HG03342 (cell line): ENCODE measurements around the gene NUP98.

ENCODE experiments used
- ATAC-seq: cut with Tn5 transposase; IDR thresholded peaks from one replicate; pipeline ENCODE4 v1.9.1; 2021; ENCODE audit warnings: mild to moderate bottlenecking, moderate library complexity; ENCODE audit not compliant: unreplicated experiment

NUP98 gene

DNA sequence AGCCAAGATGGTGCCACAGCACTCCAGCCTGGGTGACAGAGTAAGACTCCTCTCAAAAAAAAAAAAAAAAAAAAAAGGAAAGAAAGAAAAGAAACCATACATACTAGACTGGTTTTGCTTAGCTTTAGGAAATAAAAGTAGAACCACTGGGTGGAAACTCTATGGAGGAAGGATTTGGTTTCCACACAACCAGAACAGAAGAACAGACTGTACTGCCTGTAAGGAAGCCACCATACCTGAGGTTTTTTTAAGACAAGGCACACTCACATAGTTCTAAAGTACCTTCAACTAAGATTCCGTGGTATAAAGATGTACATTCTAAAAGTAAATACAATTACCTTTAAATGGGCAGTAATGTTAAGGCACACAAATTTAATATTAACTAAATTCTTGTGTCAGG is 58.6 kb downstream of the NUP98 start:
- no peak for ATAC-seq

DNA sequence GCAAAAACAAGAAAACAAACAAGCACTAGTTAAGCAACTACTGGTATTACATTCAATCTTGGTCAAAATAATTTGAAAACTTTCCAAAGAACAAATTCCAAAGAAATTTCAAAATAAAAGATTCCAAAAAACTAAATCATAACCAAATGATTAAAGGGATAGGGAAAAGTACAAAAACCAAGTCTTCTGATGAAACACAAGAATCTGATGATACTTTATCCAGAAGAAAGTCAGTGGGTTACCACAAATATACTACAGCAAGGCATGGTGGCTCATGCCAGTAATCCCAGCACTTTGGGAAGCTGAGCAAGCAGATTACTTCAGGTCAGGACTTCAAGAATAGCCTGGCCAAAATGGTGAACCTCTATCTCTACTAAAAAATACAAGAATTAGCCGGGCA is 59.1 kb downstream of the NUP98 start:
- no peak for ATAC-seq

DNA sequence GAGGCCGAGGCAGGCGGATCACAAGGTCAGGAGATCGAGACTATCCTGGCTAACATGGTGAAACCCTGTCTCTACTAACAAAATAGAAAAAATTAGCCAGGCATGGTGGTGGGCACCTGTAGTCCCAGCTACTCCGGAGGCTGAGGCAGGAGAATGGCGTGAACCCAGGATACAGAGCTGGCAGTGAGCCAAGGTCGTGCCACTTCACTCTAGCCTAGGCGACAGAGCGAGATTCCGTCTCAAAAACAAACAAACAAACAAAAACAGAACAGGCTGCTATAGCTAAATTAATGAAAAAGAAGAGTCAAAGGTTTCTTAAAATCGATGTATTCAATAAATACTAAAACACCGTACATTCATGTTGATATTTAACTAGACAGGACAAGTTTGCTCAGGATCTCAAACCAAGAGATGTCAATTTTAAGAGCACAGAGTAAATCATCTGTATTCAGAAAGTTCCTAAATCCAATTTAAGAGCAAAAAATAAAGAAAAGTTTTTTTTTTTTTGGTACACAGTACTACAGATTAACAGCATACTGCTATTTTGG is 59.9 kb downstream of the NUP98 start:
- no peak for ATAC-seq

DNA sequence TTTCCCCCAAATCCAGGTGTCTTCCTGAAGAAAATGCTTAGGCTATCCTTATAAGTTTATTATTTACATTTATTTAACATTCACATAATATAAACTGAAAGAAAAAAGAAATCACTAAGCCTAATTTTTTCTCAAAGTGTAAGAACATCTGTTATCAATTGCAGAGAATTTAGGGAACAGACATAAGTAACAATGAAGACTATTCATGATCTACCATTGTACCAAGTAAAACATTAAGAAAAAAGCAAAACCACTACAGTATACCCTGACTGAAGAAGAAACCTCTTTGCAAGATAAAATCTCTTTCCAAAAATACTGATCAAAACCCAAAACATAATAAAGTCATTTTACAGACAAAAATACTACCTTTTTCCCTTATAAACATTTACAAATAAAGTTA is 60.5 kb downstream of the NUP98 start:
- no peak for ATAC-seq

DNA sequence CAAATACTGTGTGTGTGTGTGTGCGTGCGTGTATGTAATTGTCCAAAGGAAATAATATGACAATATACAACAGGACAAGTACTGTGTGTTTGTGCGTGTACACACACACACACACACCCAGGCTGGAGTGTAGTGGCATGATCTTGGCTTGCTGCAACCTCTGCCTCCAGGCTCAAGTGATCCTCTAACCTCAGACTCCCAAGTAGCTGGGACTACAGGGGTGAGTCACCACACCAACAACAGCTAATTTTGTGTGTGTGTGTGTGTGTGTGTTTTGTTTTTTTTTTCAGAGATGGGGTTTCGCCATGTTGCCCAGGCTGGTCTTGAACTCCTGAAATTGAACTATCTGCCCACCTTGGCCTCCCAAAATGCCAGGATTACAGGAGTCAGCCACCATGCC is 61.5 kb downstream of the NUP98 start:
- no peak for ATAC-seq

DNA sequence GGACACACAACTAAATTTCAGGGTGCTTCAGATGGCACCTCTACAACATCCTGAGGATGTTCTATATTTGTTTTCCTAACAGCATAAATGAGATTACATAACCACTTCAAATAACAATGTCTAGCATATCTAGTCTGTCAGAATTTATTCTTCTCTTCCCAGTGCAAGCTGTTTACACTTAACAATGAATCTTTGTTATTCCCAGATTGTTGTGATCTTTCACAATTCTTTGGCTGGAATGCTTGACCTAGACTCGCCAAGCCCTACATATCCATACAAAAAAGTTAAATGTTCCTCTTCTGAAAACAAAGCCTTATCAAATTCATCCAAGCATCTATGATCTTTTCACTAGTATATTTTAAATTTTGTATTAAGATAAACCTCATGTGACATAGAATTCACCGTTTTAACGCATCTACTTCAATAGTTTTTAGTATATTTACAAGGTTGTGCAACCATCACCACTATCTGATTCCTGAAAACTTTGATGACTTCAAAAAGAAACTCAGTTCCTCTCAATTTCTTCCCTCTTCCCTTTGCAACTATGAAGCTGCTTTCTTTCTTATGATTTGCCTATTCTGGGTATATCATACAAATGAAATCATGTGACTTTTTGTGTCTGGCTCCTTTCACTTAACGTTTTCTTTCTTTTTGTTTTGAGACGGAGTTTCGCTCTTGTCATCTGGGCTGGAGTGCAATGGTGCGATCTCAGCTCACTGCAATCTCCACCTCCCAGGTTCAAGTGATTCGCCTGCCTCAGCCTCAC is 64.5 kb downstream of the NUP98 start:
- ATAC-seq = no peak

DNA sequence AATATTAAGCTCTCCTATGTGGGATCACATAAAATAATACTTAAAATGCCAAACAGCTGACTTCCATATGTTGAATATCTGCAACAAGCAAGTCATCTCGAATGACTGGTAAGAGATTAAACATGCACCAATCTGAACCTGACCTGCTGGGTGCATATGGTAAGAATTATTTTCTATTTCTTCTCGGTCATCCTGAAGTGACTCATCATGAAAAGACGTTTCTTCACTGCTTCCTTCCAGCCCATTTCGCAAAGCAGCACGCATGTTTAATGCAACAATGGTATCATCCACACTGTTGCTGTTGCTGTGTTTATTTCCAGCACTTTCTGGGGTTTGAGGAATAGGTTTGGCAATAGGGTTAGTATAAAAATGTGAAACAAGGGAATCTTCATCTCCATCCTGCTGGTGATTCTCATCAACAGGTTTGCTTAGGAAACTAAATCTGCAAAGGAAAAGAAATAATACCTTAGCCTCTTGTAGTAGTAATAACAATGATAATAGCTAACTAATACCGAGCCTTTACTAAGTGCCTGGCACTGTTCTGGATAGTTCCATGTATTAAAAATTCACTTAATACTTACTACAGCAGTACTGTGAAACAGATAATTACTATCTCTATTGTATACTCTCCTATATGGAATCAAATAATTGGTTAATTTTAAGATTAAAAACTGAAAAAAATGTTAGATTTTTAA is 74.2 kb downstream of the NUP98 start:
- no peak for ATAC-seq

DNA sequence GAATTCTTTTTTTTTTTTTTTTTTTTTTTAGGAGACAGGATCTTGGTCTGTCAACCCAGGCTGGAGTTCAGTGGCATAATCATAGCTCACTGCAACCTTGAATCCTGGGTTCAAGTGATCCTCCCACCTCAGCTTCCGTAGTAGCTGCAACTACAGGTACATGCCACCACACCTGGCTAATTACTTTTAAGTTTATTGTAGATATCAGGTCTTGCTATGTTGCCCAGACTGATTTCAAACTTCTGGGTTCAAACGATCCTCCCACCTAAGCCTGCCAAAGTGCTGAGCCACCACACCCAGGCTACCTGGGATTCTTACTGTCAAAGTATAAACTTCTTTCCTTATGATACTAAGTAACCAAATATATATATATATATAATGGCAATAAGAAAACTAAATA is 75.3 kb downstream of the NUP98 start:
- no peak for ATAC-seq

DNA sequence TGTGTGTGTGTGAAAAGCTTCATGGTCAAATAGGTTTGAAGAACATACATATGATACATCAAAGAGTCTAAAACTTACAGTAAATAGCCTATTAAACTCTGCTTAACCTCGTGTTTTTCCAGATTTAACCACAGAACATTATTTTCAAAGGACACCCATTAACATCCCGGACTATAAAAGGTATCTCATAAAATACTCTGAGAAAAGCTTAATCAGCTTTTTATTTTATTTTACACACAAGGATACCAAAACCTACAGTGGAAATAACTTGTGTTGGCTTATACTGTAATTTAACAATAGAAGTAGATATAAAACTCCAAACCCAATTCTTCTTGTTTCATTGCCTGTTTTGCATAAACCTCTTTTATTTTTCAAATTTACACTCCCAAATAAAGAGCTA is 76.4 kb downstream of the NUP98 start:
- no peak for ATAC-seq

DNA sequence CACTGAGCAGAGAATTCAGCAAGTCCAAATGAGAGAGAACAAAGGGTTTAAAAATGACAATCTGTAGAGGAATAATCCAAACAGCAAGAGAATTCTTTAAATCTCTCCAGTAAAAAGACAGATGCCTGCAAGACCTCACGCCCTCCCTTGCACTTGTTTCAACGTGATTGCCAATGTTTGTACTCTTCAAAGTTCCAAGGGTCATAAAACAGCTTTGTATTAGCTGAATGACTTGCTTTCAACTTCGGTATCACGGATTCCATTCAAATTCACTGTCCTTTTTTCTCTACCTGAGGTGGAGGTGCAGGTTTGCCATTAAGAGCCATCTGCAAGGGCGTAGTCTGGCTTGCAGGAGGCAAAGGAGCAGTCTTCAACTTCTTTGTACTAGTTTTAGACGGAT is 85.1 kb downstream of the NUP98 start:
- ATAC-seq = no peak

DNA sequence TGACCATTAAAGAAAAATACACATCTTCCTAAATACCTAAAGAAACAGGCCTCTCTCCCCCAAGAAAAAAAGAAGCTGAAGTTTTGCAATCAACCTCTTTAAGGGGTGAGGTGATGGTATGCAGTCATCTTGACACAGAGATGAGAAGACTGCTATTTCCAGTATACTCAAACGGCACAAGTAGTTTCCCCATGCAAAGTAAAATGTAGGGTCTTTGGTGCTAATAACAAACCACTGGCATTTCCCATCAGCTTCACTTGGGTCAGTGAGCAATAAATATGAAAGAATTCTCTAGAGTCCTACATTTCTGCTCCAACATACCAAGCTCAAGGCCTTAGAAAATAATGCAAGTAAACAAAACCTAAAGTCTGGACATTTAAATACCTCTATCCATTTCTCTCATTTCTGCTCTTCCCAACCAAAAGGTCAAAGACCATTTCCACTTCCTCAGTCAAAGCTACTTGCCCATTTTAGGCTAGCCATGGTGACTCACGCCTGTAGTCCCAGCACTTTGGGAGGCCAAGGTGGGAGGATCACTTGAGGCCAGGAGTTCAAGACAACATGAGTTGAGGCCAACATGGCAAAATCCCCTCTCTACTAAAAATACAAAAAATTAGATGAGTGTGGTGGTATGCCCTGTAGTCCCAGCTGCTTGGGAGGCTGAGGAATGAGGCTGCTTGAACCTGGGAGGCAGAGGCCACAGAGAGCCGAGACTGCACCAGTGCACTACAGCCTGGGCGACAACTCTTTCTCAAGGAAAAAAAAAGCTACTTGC is 86.7 kb downstream of the NUP98 start:
- ATAC-seq = no peak

DNA sequence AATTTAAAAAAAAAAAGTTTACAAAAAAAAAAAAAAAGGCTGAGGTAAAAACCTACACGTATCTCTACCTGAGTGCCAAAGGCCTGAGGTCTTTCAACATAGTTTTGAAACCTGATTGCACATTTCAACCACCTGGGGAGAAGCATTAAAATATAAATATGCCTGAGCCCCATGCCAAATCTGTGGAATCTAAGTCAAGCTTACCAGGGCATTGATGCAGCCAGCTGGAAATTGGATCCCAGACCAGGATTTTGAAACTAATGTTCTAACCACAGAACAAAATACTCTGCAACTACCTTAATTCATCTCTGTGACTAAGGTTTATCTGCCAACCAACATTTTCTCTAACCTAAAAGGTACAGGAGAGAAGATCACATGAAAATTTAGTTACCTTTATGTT is 87.4 kb downstream of the NUP98 start:
- ATAC-seq = no peak

DNA sequence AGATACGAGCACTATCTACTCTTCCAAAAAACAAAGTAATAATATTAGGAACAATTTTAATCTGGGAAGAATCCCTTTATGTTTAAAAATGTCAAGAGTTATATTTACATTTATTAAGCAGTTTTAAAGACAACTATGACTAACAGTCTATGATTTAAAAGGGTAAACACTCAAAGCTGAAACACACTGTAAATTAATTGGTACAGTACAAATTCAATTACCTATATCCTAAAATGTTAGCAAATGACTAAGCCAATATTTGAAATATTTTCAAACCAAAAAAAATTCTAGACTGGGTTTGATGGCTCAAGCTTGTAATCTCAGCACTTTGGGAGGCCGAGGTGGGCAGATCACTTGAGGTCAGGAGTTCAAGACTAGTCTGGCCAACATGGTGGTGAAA is 90.2 kb downstream of the NUP98 start:
- ATAC-seq = no peak

DNA sequence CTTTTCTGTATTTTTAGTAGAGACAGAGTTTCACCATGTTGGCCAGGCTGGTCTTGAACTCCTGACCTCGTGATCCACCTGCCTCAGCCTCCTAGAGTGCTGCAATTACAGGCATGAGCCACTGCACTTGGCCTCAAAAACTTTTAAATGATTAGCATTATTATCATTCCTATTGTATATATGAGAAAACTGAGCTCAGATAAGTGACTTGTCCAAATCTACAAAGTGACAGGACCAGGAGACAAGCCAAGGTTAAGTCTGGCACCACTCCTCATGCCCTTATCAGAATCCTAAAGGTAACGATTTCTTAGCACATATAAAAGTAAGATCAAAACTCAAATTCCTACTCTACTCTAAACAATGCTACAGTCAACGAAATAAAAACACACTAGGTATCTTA is 94.0 kb downstream of the NUP98 start:
- ATAC-seq = no peak

DNA sequence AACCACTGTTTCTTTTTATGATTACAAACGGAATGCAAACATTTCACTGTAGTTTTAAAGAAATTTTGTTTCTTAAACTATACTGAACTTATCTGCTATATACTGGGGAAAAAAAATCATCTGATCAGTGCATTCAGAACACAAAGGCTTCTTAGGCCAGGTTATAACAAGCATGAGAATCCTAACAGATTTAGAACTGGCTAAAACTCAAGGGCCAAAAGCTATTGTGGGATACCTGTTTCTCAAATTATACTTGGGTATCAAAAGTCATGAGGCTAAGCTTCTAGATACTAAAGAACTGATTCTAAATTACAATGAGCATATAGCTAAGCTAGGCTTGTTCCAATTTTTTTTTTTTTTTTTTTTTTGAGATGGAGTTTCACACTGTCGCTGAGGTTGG is 96.4 kb downstream of the NUP98 start:
- no peak for ATAC-seq

DNA sequence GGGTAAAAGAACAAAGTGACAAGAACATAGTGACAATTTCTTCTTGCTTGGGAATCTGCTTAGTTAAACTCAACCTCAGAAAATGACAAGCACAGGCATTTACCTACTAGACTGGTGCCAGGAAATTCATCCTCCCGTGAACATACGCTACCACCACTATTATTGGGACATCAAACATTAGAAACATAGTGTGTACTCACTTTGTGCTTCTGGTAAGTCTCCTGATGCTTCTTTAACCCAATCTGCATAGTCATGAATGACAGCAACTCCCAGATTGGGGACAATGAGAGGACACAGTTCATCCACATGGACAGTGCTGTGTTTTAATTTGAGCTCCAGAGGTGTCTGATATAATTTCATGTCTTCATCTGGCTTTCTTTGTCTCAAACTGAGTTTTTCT is 96.9 kb downstream of the NUP98 start:
- no peak for ATAC-seq

DNA sequence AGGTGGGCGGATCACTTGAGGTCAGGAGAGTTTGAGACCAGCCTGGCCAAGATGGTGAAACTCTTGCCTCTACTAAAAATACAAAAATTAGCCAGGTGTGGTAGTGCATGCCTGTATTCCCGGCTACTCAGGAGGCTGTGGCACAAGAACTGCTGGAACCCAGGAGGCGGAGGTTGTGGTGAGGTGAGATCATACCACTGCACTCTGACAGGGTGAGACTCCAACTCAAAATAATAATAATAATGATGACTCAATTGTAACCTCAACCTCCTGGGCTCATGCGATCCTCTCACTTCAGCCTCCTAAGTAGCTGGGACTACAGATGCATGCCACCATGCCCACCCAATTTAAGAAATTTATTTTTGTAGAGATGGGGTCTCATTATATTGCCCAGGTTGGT is 110.6 kb downstream of the NUP98 start:
- ATAC-seq = no peak

DNA sequence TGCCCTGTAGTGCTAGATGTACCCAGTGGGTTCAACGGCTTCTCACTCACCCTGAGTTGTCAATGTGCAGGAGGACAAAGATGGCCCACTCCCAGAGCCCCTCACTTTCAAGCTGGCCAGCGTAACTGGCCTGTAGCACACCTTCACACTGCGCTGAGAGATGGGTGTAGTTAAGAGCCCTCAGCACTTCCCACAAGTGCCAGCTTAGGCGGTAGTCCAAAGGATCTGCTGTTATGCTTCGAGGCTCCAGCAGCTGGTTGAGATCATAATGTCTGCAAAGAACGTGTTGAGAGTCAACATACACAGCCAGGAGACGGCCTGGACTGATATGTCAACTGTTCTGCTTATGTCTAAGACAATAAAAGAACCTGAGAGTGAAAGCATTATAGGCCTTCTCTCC is 111.4 kb downstream of the NUP98 start:
- no peak for ATAC-seq

DNA sequence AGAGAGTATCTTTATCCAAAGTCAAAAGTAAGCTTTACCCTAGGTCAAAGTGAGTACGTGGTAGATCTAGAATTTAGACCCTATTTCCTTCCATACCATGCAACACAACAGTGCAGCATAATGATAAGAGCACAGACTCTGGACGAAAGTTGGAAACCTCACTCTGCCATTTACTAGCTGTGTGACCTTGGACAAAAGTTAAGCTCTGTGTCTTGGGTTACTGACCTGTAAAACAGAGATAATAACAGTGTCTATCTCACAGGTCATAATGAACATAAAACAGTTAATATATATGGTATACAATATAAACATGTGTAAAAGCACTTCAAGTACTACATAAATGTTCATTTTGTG is 112.6 kb downstream of the NUP98 start:
- ATAC-seq = no peak

DNA sequence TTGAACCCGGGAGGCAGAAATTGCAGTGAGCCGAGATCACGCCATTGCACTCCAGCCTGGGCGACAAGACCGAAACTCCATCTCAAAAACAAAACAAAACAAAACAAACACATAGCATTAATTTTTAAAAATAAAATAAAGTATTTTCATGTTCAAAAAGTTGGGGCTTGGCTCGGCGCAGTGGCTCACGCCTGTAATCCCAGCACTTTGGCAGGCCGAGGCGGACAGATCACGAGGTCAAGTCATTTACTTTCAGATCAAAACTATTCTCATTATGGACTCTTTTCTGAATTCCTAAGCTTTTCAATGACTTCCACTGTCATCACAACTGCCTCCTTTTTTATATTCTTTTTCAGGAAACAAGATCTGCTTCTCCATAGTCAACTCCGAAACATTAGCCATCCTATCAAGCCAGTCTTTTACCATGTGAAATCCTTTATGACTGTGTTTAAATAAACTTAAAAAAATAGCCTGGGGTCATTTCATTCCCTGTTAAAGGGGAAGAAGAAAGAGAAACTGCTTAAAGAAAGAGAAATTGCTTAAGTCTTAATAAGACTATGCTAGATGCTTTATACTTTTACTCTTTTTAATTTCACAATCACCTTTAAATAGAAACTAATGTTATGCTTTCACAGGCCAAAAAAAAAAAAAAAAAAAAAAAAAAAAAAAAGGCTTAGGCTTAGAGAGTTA is 113.1 kb downstream of the NUP98 start:
- ATAC-seq = no peak

DNA sequence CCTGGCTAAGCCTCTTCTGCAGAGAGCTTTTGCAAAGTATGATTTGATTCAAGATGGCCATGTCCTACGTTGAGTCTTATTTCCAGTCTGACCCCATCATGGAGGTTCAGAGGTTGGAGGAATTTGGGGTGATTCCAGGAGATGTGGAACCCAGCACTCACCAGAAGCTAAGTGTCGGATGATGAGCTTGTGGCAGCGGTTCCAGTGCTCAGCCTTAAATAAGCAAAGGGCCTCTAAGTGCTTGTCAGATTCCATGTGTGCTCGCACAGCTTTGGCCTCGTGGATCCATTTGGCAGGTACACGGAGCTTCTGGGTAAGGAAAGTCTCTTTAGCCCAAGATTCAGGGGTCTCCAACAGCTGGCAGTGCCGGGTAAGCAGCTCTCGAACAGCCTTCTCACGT is 114.3 kb downstream of the NUP98 start:
- ATAC-seq = no peak
